ENCODE measurements around the gene ADCY1. TPM values are rescaled to one million over a fixed set of nuclear protein-coding genes. Genes with fewer than 3 reads are reported as not detected.

The ADCY1 gene
- polyA plus RNA-seq, 12 donors: 10.5 to 18.9 (median 13.3) TPM; not detected in 1

DNA sequence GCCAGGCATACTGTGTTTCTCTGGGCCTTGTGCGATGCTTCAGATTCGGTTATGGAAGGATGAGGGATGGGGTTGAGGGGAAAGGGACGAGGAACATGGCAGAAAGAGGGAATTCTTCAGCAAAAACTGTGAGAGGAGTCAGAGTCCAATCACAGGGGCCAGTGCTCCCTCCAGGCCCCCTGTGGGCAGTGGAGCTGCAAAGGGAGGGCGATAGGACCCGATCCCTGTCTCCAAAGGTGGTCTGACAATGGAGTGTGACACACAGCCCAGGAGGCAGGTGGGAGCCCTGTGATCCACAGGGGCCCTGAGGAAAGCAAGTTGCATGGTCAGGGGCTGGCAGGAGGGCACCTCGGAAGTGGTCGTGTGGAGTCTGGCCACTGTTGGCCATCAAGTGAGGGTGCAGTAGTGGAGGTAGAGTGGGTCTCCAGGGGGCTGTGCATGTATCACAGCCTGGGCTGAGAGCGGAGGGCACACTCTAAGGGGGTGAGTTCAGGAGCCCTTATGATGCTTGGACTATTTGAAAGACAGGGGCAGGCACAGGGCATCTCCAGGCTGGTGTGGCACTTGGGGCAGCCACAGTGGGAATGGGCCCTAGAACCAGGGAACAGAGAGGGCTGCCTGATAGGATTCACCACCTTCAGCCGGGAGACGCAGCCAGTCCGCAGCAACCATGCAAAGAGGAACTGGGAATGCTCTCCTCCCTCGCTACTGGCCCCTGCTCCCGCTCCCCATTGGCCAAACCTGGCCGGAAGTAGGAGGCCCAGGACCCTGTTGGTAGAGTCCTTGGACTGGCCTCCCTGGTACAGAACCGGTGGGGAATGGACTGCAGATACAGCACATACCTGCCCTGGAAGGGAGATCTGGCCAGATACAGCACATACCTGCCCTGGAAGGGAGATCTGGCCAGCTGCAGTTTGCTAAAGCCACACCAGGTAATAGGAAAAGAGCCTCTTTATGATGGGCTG lies 115.9 kb downstream of the ADCY1 start:
- no peak for DNase-seq

DNA sequence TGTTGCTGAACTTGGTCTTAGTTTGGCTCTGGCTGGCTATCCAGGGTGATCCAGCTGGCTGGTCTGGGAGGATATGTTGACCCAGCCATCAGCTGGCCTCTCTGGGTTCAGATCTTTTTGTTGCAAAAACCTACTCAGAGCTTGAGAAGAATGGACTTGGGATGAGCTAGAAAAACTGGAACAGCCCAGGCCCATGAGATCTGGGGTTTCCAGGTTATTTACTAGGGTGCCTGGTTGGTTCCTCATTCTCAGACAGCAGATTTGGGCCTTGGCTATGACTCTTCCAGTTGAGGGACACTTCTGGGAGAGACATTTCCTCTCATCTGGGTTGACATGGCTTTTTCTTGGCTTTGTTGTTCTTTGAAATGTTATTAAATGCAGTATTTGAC lies 116.6 kb downstream of the ADCY1 start:
- no peak for DNase-seq

DNA sequence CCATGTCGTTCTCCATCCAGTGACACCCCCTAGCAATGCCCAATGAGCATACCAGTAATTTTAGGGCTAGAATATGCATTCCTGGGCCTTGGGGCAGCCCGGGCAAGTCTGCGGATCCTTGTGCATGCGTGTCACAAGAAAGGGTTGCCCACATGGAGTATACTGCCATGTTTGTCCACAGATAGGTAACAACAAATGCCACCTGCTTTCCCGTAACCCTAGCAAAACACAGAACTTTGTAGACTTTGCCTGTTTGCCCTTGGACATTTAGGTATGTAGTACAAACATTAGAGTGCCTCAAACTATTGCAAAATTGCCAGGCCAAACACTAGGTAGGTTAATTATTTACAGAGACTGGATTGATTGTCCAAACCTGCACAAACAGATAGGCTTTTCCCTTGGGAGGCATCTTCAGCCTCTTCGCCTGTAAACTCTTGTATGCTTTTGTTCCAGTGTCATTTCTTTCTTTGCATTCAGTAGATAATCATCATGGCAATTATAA lies 117.0 kb downstream of the ADCY1 start:
- DNase-seq: no peak

DNA sequence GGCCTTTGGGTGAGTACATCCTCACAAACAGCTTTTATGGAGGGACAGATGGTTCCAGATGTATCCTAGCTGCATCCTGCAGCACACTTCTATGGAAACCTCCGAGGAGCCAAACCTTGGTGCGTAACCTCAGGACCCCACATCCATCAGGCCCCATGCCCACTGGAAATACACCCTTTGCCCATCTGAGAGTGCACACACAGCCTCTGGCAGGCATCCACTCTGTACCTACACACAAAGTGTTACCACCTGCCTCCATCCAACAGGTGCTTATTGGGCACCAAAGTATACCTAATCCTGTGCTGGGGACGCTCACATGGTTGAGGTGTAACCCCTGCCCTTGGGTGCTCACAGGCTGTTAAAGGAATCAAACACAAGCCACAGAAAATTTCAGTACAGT lies 117.9 kb downstream of the ADCY1 start:
- no peak for DNase-seq

DNA sequence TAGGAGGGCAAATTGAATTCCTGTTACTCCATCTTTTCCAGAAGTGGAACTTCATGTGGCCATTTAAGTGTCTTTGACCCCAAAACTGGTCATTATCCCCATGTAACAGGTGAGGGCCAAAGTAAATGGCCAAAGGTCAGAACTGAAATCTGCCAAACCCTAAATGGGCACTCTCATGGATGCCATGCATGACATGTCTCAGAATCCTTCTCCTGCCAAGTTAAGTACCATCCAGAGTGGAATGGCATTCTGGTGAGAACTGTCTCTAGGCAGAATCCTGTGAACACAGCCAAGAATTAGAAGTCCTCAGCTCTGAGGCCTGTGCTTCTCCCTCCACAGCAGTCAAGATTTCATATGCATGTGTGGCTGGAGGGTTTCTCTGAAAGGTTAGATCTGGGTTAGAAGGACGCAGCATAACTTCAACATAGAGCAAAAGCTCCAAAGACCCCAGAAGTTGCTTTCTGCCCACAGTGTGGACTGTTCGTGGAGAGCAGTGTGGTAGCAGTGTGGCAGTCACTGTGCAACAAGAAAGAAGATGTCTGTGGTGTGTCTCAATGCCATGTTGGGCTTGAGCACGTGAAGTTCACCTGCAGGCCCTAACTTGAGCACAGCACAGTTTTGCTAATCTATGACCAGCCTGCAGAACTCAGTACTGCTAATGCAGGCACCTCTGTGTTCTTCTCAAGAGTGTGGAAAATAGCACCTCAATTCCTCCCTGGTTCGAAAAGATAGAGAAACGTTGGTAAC lies 121.3 kb downstream of the ADCY1 start:
- DNase-seq: no peak

DNA sequence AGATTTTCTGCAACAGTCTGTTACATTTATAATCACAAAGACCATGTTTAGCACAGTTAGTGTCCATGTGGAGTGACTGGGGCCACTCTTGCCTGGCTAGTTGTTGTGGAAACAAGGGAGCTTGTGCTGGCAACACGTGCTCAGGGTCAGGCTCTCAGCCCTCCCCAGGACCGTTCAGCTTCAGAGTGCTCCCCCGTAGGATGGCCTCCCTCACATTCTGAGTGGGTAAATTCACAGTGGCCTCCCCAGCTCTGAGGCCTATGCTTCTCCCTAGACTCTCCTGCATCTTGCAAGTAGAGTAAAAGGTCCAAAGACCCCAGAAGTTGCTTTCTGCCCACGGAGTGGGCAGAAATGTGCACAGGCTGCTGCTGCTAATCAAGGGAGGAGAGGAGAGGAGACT lies 122.3 kb downstream of the ADCY1 start:
- no peak for DNase-seq

DNA sequence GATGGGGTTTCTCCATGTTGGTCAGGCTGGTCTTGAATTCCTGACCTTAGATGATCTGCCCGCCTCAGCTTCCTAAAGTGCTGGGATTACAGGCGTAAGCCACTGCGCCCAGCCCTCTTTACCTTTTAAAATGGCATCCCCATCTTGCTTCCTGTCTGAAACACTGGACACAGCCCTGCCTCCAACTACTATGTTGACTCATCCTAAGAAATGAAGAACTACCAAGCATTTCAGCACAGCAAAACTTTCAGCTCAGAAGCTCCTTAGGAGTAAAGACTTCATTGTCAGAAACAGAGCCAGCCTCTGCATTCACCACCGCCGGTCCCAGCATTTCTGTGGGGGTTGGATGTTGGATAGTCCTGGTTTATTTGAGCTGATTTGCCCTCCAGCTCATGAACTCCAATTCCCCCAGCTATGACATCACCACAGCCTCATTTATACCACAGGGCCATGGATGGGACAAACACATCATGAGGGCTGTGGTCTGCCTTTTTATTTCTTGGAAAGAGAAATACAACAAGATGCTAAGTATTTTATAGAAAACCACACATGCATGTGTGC lies 123.5 kb downstream of the ADCY1 start:
- DNase-seq: no peak

DNA sequence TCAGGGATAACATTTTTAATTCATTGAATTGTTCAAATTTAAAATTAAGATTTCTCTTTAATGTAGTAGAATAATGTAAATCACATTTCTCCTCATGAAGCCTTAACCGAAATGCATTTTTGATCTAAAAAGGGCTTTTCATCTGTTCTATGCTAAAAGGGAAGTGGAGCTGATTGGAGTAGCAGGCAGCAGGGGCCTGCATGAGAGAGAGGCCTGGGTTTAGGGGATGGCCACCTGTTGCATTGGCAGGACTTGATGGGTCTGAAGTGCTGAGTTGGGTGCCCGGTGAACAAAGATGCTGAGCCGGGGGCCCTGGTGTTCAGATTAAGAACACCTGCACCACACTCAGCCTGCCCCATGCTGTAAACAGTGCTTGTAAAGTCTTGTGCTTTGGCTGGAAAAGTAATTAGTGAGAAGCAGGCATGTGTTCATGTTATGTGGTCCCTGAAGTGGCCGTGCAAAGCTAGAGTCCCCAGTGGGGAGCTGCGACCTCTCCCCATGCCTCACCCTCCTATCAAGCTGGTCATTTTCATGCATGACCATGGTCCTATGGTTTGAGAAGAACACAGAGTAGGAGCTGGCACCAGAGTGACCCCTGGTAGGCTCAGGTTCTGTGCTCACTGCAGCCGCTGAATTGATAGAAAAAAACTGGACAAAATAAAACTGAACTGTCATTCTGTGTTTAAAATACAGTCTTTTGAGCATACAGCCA lies 124.3 kb downstream of the ADCY1 start:
- no peak for DNase-seq

DNA sequence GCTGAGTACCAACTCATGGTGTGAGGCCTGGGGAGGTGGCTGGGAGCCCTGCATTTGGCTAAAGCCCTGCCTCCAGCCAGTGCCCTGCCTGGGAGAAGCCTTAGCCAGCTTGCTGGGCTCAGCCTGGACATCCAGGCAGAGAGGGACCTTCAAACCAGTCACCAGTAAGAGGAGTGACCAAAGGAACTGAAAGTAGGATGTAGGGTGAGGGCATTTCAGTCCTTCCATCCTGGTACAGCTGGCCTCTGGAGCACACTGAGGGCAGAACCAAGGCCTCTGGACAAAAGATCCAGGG lies 124.8 kb downstream of the ADCY1 start:
- DNase-seq: no peak

DNA sequence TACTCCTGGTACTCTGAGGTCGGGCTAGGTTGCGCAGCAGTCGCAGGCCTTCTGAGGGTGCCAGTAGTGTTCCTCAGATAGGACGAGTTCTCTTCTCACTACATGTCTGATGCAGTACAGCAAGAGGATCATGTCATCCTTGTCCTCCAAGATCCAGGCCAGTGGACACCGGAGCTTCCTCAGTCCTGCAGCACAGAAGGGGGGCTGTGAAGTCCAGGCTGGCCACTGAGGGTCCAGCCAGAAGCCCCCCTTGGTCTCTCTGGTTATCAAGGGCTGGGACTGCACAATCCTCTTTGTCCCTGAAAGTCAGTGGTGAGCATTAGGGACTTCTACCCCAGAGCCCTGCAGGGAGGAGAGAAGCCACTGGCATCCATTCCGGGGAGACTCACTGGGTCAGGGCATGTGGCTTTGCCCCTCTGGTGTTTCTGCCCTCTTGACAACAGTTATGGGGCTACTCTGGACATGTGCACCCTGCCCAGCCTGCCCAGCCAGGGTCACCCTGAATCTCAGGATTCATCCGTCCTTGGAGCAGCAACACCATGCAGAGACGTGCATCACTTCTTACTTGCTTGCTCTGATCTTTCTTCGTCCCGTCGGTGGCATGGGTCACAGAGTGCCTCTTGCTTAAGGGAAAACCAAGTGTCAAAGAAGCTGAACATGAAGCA lies 125.7 kb downstream of the ADCY1 start:
- no peak for DNase-seq

DNA sequence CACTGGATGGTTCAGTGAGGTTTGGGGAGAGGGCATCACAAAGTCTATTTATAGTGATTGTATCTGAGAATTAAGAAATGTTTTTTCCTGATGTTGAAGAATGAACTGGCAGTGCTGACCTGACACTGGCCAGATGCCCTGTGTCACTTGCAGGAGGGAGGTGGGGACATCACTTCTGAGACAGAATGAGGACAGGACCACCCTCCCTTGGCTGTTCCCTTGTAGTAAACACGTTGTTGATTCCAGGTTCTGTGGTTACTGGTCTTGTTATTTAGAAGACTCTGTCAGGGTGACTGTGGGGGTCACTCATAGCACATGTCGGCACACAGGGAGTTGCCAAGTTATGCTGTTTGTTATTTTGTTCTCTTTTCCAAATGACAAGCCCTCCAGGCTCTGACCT lies 126.4 kb downstream of the ADCY1 start:
- no peak for DNase-seq

DNA sequence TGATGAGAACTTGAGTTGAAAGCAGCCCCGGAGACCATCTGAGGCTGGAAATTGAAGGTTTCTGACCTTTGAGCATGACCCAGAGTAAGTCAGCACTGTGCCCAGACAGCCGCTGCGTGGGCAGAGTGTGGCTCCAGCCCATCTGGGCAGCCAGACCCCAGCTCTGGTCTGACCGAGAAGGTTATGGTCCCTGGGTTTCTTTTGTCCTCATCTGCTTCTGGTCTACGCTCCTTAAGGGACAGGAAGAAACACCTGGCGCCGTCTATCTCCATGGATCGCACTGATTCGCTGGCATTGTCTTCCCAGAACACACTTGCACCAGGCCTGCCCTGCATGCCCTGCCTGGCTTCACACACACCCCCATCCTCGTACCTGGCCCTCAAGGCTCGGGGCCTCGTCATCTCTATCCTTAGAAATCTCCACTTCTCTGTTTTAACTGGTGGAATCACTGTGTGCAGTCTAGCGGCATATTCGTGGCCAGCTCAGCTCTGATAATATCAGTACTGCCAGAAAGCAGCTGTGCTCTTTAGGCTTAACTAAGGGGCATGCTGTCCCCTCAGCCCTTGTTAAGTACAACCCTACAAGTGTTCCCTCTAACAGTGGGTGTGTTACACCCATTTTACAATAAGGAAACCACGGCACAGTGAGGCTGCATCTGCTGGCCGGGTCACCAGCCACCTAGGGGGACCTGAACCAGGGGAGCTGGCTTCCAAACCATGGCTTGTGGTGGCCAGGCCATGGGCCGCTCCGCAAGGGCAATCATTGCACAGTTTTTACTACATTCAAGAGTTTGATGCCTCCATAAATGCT lies 127.7 kb downstream of the ADCY1 start:
- no peak for DNase-seq

DNA sequence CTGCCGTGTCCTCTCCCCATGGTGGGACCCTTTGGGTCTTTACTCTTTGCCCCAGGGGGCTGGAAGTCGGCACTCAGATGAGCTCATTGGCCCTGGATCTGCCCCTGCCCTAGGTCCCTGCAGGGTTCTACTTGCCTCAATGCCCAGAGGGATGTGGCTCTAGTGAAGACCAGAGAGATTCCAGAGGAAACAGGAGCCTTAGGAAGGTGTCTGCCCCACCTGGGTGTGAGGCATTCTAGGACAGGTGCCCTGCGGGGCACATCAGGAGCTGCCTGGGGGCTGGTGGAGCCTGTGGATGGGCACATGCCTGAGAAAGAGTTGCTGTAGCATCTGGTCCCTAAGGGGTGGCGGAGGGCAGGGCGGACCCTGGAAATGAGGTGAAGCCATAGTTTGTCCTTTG lies 128.6 kb downstream of the ADCY1 start:
- DNase-seq: no peak

DNA sequence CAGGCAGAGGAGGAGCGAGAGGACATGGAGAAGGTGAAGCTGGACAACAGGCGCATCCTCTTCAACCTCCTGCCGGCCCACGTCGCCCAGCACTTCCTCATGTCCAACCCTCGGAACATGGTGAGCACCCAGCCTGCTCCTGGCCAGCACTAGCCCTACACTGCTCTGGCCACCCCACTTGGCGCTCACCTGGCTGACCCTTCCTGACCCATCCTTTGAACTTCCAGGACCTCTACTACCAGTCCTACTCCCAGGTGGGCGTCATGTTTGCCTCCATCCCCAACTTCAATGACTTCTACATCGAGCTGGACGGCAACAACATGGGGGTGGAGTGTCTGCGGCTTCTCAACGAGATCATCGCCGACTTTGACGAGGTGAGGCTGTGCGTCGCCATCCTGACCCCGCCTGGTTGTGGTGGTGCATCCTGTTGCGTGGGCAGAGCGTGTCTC lies 129.2 kb downstream of the ADCY1 start:
- DNase-seq: no peak

DNA sequence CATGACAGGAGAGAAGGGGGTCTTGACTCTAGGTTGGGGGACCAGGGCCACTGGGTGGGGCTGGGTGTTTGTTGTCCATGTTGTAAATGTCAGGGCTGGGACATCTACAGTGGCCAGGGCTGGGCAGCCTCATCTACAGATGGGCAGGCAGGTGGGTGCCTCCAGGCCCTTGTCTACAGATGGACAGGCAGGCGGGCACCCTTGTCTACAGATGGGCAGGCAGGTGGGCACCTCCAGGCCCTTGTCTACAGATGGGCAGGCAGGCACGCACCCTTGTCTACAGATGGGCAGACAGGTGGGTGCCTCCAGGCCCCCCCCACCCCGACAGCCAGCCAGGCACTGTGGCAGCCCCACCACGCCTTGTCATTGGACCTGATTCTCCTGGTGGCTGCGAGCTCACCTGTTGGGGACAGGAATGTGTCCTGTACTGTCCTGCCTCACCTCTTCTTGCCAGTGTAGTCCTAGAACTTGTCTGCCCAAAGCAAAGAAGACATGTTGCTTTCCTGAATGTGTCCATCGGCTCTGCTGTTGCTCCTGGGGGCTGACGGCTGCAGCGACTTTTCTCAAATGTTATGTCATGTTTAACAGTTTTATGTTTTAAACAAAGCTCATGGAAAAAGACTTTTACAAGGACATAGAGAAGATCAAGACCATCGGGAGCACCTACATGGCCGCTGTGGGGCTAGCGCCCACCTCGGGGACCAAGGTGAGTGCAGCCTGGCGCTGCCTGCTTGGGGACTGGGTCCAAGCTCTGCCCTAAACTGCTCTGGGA lies 129.9 kb downstream of the ADCY1 start:
- DNase-seq: no peak

DNA sequence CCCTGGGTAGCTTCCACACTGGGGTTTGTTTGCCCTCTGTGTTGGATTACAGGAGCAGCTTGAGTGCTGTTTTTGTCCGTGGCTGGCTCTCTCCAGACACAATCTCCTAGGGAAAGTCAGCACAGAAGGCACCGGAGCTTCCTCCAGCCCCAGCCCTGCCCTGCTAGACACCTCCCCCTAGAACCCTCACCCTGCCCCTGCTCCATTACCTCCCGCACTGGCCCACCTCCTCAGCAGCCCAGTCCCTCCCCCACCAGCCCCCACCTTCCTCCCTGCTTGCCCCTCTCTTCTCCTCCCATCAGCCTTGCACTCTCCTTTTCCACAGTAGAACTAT lies 130.5 kb downstream of the ADCY1 start:
- DNase-seq: no peak

DNA sequence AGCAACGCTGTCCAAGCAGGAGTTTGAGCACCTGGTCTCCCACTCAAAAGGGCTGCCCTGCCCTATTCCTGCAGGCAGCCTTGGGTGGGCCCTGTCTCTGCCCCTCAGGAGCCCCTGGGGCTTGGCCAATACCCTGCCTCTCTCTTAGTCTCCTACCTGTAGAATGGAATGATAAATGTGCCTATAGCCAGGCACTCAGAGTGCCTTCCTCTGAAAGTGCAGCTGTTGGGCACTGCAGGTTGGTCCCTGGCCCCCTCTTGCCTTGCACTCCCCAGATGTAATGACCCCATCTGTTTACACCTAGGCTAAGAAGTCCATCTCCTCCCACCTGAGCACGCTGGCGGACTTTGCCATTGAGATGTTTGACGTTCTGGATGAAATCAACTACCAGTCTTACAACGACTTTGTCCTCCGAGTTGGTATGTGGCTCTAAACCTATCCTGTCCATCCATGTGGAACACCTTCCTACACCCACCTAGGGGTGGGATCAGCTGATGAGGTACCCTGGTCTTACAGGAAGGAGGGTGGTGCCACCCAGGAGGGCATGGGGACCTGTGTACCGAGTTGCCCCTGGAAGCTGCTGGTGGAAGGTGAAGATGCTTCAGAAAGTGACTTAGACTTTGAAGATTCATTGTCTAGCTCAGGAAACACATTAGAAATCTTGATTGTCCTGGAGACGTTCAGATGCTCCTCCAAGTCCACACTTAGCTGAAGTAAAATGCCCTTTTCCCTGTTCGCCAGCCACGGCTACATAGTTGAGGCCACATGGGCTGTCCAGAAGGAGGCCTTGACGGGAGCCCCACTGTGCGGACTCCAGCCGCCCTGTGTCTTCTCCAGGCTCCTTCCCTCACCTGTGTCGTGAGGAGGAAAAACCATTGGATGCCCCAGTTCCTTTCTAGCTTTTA lies 134.1 kb downstream of the ADCY1 start:
- DNase-seq: no peak

DNA sequence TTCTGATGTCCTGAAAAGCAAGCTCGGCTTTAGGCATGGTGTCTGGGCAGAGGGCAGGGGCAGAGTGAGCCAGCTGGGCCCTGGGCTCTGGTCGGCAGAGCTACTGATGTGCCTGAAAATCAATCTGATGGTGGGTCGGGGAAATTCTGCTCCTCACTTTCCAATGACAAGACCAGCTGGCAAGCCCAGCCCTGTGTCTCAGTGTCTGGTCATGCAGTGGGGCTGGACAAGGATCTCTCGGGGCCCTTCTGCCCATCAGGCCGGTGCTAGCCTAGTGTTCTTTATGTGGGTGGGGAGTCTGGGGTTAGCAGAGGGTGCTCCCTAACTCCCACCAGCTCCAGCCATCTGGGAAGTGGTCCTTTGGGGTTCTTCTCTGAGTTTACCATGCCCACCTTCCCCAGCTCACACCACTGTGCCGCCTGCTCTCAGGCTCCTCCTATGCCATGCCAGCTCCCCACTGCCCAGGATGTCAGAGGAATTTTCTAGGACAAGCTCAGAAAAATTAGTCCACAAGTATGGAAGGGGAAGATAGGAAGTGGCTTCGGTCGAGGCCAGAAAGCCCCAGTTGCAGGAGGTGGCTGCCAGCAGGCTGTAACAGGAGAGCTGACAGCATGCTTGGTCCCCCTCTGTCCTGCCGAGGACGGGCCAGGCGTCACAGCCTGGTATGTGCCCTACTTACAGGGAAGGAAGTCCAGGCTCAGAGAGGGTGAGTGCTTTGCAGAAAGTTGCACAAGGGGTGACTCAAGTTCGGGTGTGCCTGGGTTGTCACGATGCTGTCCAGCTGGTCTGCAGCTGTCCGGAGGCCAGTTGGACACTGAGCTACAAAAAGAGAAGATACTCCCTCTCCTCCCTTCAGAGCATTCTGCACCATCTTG lies 135.2 kb downstream of the ADCY1 start:
- no peak for DNase-seq
